AG10803 (cell line): ENCODE data around the gene SNCB.
"Not testable (repeated sequence)": the region's sequence is repeated elsewhere in the genome, so short reads cannot be mapped to it uniquely, and the experiment has no call there.

Source experiments
- DNase-seq: peaks from one replicate; pipeline ENCODE4 v3.0.0; 2010; ENCODE audit warnings: low read depth
- H3K4me3 ChIP-seq: 2 replicates; pipeline ENCODE4 v1.5.1; 2011; ENCODE audit warnings: mild to moderate bottlenecking, low read length, control low read depth
- TF ChIP-seq, protein P1 (sequence below): conservative IDR thresholded peaks from 2 replicates; pipeline ENCODE4 v1.5.1; 2011; ENCODE audit warnings: mild to moderate bottlenecking, low read length, control low read depth, inconsistent platforms

SNCB gene

DNA sequence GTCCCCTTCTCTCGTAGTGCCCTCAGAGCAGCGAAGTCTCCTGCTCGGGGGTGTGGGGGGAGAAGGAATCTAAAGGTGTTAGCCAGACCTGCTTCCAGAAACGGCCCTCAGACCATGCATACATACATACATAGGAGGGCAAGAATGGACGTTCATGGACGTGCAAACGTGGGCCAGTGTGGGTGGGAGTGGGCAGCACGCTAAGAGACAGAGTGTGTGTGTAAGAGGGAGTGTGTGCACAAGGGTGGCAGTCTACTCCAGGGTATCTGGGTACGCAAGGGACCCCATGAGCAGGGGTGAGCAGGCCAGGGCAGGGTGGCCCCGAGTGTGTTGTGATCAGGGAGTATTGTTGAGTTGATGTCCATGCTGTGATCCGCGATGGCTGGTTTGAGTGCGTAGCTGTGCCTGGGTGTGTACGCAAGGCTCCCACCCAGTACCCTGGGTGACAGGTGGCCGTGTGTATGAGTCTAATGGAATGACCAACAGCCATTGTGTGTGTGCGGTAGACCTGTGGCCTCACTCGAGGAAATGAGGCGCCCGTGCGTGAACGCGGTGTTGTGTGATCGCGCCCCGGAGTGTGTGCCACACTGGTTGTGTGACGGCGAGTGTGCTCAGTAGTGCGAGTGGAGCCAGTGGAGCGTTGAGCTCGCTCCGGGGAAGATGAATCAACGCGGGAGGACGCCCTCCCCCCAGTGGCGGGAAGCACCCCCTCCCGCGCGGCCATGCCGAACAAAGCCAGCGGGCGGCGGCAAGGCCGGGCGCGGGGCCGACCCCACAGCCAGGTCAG is 21.2 kb downstream of the SNCB start:
- H3K4me3 ChIP-seq, result peak overlapping the region; percentile 51
- TF ChIP-seq, protein P1, sequence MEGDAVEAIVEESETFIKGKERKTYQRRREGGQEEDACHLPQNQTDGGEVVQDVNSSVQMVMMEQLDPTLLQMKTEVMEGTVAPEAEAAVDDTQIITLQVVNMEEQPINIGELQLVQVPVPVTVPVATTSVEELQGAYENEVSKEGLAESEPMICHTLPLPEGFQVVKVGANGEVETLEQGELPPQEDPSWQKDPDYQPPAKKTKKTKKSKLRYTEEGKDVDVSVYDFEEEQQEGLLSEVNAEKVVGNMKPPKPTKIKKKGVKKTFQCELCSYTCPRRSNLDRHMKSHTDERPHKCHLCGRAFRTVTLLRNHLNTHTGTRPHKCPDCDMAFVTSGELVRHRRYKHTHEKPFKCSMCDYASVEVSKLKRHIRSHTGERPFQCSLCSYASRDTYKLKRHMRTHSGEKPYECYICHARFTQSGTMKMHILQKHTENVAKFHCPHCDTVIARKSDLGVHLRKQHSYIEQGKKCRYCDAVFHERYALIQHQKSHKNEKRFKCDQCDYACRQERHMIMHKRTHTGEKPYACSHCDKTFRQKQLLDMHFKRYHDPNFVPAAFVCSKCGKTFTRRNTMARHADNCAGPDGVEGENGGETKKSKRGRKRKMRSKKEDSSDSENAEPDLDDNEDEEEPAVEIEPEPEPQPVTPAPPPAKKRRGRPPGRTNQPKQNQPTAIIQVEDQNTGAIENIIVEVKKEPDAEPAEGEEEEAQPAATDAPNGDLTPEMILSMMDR, result no peak
- no peak for DNase-seq

DNA sequence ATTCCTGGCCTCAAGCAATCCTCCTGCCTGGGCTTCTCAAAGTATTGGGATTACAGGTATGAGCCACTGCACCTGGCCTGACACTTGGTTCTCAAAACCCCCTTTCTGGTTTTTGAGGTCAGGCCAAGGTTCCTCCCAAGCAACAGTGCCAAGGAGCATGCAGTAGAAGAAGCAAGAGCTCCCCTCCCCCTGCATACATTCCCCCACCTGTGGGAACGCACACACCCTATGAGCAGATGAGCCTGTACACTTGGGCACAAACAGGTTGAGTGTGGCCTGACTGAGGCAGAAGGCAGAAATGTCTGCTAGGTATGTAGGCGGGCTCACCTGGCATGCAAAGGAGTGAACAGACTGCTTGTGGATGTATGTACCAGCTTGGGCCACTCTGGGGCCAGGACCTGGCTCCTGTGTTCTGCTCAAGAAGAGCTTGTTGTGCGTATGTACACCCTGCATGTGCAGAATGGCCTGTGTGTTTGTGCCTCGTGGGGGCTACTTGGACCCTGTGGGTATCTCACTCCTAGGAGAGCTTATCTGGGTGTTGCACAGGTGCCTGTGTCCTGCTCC is 22.1 kb downstream of the SNCB start:
- TF ChIP-seq, protein P1, result no peak
- DNase-seq, result no peak
- H3K4me3 ChIP-seq, result no peak overlapping the region

DNA sequence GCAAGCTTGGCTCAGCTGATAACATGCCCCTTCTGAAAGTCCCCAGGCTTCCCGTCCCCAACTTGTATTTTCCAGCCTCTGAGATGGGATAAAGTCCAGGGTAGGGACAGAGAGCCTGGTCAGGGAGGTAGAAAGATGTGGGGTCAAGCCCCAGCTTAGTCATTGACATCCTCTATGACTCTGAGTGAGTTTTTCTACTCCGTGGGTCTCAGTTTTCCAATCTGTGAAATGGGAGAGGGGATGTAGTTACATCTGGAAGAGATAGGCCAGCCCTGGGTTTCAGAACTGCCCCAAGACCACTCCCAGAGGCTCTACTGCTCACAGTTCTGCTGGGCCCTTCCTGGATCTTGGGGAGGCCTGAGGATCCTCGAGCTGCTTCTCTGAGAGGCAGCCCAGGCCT is 23.5 kb downstream of the SNCB start:
- H3K4me3 ChIP-seq, result no peak overlapping the region
- TF ChIP-seq, protein P1, result no peak
- no peak for DNase-seq

DNA sequence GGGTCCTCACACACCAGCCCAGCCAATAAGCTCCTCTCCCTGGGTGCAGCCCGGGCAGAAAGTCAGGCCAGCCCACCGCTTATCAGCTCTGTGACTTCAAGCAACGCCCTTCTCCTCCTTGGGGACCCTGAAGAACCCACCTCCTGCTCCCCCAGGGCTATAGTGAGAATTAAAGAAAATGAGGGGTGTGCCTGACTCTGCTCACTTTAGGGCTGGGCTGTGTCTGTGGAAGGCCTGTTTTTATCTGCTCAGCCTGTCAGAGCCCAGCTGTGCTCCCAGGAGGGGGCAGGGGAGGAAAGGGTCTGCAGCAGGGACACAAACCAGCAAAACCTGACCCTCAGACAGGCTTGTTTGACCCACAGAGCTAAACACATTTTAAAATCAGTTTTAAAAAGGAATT is 24.3 kb downstream of the SNCB start:
- no peak overlapping the region for H3K4me3 ChIP-seq
- TF ChIP-seq, protein P1, result no peak
- DNase-seq, result no peak

DNA sequence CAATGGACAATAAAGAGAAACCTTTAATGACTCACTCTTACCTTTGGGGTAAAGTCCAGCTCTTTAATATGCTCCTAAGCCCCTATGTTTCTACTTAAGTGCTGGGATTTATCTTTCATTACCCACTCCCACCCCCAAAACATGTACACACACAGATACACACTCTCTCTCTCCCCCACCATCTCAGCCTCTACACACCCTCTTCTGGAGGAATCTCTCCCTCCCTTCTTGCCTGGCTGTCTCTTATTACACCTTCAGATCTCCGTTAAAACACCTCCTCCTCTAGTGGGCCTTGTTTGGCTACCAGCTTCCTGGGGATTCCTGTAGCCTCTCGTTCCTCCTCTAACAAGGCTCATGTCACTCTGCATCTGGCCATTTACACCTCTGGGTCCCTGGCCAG is 27.2 kb downstream of the SNCB start:
- H3K4me3 ChIP-seq, result no peak overlapping the region
- DNase-seq, result no peak
- TF ChIP-seq, protein P1, result no peak

DNA sequence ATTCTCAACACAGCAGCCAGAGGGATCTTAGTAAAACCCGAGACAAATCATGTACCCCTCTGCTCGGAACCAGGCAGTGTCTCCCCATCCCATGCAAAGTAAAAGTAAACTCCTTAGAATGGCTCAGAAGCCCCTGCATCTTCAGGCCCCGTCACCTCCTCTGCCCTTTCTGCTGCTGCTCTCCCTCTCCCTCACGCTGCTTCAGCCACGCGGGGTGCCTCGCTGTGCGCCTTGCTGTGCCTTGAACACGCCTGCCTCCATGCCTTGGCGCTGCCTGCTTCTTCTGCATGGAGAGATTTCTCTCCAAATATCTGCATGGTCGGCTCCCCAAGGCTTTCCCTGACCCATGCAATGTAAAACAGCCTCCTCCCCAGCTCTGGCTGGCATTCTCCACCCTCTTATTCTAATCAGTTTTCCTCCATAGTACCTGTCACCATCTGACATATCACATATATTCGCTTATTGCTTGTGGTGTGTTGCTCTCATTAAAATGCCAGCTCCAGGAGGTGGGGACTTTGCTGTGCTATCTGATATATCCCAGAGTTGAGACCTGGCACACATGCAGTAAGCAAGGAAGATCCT is 28.3 kb downstream of the SNCB start:
- no peak for DNase-seq
- no peak overlapping the region for H3K4me3 ChIP-seq
- TF ChIP-seq, protein P1, result no peak

DNA sequence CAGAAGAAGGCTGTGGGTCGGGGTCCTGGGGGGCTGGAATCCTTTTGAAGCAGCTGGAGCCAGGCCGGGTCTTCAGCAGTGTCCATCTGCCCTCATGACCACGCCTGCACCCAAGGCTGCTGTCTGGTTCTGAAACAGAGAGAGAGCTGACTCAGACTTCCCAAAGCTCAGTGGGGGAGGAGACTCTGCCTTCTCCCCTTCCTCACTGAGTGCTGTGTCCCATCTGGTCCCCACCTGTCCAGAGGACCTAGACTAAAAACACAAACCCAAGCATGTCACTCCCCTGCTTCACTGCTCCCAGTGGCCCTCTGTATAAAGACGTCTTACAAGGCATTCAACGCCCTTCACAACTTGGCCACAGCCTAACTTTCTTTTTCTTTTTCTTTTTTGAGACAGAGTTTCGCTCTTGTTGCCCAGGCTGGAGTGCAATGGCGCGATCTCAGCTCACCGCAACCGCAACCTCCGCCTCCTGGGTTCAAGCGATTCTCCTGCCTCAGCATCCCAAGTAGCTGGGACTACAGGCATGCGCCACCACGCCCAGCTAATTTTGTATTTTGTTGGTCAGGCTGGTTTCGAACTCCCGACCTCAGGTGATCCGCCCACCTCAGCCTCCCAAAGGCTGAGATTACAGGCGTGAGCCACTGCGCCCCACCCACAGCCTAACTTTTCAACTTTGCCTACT is 30.4 kb downstream of the SNCB start:
- DNase-seq, H3K4me3 ChIP-seq: not testable (repeated sequence)
